MM.1S (cell line): ENCODE results near the gene ALPL.

Source experiments
- CTCF ChIP-seq: fragments of 300-600 bp; sonication (generic); IDR thresholded peaks from 2 replicates; pipeline ENCODE4 v1.5.1; 2016; ENCODE audit warnings: antibody characterized with exemption, low read length, mixed read lengths
- EZH2 ChIP-seq: fragments of 300-600 bp; sonication (generic); optimal IDR thresholded peaks from 2 replicates; pipeline ENCODE3; 2017; ENCODE audit warnings: low read depth, mild to moderate bottlenecking, antibody characterized with exemption, low read length, mixed read lengths
- EZH2phosphoT487 ChIP-seq: fragments of 300-600 bp; sonication (generic); IDR thresholded peaks from 2 replicates; pipeline ENCODE4 v1.6.1; 2018; ENCODE audit warnings: antibody characterized with exemption, low read length

- TF ChIP-seq CTCF, result no peak
- no peak for TF ChIP-seq EZH2
- TF ChIP-seq EZH2phosphoT487, result no peak
Observed at GRCh38 chr1:21586846-21587601, 77.8 kb downstream of the ALPL start.
